K562 (cell line): Measurements from ENCODE around the gene ANKRD13B. TPM values are rescaled to one million over a fixed set of nuclear protein-coding genes. Genes with fewer than 3 reads are reported as not detected.

Experiments used
- KLF16 ChIP-seq: IDR thresholded peaks from 2 replicates; pipeline ENCODE4 v1.6.1; 2016; ENCODE audit warnings: antibody characterized with exemption
- OTX1 ChIP-seq: fragments of 450-650 bp; formaldehyde crosslinking; IDR thresholded peaks from 2 replicates; pipeline ENCODE4 v1.4.0; 2022; ENCODE audit warnings: mild to moderate bottlenecking
- RHOXF2B ChIP-seq: fragments of 250-450 bp; sonication (Bioruptor Pico); conservative IDR thresholded peaks from 2 replicates; pipeline ENCODE4 v1.5.1; 2021
- ZNF347 ChIP-seq: fragments of 450-650 bp; formaldehyde crosslinking; IDR thresholded peaks from 2 replicates; pipeline ENCODE4 v1.4.0; 2020; ENCODE audit warnings: low read depth, mild to moderate bottlenecking, moderate library complexity
- polyA plus RNA-seq, 8 experiments: library from polyadenylated mRNA; depleted of rRNA in 4 of 8; stranded (reverse) in 5 of 8; unstranded in 3 of 8; fragments of >200 nt; fragmentation: Nextera tagmentation in 2 of 8; fragmentation: Illumina TruSeq in 1 of 8; extraction: Ambion mirVana in 2 of 8; extraction: Trizol in 1 of 8; gene quantifications; 2 replicates each; pipeline versions ENCODE4 v1.2.1 to v1.2.3, GENCODE V29; 2011 to 2014; ENCODE audit warnings: inconsistent platforms in 1 of 8, missing spikeins in 1 of 8
- total RNA-seq, 7 experiments: library from RNA; depleted of rRNA in 6 of 7; stranded (reverse); fragments of >200 nt in 6 of 7; fragmentation: Illumina TruSeq in 2 of 7; extraction: Trizol in 2 of 7; gene quantifications; 2 replicates each; pipeline versions ENCODE4 v1.2.1 to v1.2.3, GENCODE V29; 2011 to 2021; ENCODE audit warnings: low replicate concordance in 1 of 7
- TF ChIP-seq, protein P1 (sequence below), 2 experiments: fragments of 450-650 bp; formaldehyde crosslinking in 1 of 2; IDR thresholded peaks; 2 replicates each; pipeline versions ENCODE4 v1.4.0 to v1.6.1; 2014 to 2020; ENCODE audit warnings: mild to moderate bottlenecking in 2 of 2, borderline replicate concordance in 1 of 2, low read depth in 1 of 2
- TF ChIP-seq, protein P2 (sequence below), 2 experiments: fragments of 450-650 bp; IDR thresholded peaks; 2 replicates each; pipeline ENCODE4 v1.6.1; 2016
- TF ChIP-seq, protein P3 (sequence below): sonication (generic); formaldehyde crosslinking; IDR thresholded peaks from 2 replicates; pipeline ENCODE4 v1.8.0; 2023; ENCODE audit warnings: missing genetic modification reagents, mild to moderate bottlenecking, borderline replicate concordance
- TF ChIP-seq, protein P4 (sequence below): IDR thresholded peaks from 2 replicates; pipeline ENCODE4 v1.6.1; 2011; ENCODE audit warnings: borderline replicate concordance, low read depth, mild to moderate bottlenecking, moderate library complexity, low read length; ENCODE audit not compliant: insufficient read depth, poor library complexity, severe bottlenecking

The ANKRD13B gene
- total and polyA plus RNA-seq, 9 of the 15 experiments (the other 6 are each of a cell fraction or from before 2014, with no cell fraction given) = 0.15 to 28.1 (median 4.6) TPM

DNA sequence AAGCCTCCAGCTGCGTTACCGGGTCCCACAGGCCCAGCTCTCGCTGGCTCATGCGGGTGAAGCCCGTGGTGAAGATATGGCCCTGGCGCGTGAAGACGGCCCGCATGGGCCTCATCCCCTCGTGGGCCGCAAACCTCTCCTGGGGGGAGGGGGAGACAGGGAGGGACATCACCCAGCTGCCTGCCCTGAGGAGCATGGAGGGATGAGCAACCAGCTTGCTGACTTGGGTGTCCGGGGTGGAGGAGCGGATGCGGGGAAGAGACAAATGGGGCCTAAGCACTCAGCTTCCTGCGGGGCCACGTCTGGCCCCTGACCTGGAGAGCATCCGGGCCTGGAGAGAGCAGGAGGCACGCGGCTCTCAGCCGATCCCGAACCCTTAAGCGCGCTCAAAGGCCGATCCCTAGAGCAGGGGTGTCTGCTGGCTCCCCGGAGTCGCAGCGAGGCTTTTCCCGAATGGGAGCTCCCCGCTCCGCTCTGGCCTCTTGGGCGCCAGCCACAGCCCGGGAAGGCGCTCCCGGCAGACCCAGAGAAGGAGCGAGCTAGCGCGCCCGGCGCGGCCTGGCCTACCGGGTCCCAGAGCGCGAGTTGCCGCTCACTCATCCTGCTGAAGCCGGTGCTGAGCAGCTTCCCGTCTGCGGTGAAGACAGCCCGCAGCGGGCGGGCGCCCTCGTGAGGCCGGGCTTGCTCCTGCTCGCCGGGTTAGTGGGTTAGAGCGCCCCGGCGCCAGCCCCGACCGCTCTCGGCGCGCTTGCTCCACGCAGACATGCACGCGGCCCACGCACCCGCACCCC, 24.7 kb downstream of the ANKRD13B start (continued):
- TF ChIP-seq, protein P1, sequence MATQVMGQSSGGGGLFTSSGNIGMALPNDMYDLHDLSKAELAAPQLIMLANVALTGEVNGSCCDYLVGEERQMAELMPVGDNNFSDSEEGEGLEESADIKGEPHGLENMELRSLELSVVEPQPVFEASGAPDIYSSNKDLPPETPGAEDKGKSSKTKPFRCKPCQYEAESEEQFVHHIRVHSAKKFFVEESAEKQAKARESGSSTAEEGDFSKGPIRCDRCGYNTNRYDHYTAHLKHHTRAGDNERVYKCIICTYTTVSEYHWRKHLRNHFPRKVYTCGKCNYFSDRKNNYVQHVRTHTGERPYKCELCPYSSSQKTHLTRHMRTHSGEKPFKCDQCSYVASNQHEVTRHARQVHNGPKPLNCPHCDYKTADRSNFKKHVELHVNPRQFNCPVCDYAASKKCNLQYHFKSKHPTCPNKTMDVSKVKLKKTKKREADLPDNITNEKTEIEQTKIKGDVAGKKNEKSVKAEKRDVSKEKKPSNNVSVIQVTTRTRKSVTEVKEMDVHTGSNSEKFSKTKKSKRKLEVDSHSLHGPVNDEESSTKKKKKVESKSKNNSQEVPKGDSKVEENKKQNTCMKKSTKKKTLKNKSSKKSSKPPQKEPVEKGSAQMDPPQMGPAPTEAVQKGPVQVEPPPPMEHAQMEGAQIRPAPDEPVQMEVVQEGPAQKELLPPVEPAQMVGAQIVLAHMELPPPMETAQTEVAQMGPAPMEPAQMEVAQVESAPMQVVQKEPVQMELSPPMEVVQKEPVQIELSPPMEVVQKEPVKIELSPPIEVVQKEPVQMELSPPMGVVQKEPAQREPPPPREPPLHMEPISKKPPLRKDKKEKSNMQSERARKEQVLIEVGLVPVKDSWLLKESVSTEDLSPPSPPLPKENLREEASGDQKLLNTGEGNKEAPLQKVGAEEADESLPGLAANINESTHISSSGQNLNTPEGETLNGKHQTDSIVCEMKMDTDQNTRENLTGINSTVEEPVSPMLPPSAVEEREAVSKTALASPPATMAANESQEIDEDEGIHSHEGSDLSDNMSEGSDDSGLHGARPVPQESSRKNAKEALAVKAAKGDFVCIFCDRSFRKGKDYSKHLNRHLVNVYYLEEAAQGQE (IDR thresholded peaks at IDR 0.05; ENCODE audit: borderline replicate concordance) = peak; percentile 99
- TF ChIP-seq, protein P1 (CRISPR knock-in tag; IDR thresholded peaks at IDR 0.05; ENCODE audit: low read depth) = no peak
- TF ChIP-seq ZNF347 (CRISPR knock-in tag) (no peak), KLF16 (peak; percentile 95), RHOXF2B (CRISPR knock-in tag) (no peak), OTX1 (CRISPR knock-in tag) (no peak)
- TF ChIP-seq, protein P2, sequence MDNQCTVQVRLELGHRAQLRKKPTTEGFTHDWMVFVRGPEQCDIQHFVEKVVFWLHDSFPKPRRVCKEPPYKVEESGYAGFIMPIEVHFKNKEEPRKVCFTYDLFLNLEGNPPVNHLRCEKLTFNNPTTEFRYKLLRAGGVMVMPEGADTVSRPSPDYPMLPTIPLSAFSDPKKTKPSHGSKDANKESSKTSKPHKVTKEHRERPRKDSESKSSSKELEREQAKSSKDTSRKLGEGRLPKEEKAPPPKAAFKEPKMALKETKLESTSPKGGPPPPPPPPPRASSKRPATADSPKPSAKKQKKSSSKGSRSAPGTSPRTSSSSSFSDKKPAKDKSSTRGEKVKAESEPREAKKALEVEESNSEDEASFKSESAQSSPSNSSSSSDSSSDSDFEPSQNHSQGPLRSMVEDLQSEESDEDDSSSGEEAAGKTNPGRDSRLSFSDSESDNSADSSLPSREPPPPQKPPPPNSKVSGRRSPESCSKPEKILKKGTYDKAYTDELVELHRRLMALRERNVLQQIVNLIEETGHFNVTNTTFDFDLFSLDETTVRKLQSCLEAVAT (IDR thresholded peaks at IDR 0.05) = peak in 1 of 2 experiments; percentile 33; a peak in 1 of 4 replicates
- TF ChIP-seq, protein P3, sequence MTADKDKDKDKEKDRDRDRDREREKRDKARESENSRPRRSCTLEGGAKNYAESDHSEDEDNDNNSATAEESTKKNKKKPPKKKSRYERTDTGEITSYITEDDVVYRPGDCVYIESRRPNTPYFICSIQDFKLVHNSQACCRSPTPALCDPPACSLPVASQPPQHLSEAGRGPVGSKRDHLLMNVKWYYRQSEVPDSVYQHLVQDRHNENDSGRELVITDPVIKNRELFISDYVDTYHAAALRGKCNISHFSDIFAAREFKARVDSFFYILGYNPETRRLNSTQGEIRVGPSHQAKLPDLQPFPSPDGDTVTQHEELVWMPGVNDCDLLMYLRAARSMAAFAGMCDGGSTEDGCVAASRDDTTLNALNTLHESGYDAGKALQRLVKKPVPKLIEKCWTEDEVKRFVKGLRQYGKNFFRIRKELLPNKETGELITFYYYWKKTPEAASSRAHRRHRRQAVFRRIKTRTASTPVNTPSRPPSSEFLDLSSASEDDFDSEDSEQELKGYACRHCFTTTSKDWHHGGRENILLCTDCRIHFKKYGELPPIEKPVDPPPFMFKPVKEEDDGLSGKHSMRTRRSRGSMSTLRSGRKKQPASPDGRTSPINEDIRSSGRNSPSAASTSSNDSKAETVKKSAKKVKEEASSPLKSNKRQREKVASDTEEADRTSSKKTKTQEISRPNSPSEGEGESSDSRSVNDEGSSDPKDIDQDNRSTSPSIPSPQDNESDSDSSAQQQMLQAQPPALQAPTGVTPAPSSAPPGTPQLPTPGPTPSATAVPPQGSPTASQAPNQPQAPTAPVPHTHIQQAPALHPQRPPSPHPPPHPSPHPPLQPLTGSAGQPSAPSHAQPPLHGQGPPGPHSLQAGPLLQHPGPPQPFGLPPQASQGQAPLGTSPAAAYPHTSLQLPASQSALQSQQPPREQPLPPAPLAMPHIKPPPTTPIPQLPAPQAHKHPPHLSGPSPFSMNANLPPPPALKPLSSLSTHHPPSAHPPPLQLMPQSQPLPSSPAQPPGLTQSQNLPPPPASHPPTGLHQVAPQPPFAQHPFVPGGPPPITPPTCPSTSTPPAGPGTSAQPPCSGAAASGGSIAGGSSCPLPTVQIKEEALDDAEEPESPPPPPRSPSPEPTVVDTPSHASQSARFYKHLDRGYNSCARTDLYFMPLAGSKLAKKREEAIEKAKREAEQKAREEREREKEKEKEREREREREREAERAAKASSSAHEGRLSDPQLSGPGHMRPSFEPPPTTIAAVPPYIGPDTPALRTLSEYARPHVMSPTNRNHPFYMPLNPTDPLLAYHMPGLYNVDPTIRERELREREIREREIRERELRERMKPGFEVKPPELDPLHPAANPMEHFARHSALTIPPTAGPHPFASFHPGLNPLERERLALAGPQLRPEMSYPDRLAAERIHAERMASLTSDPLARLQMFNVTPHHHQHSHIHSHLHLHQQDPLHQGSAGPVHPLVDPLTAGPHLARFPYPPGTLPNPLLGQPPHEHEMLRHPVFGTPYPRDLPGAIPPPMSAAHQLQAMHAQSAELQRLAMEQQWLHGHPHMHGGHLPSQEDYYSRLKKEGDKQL (CRISPR knock-in tag) = no peak
- TF ChIP-seq, protein P4, sequence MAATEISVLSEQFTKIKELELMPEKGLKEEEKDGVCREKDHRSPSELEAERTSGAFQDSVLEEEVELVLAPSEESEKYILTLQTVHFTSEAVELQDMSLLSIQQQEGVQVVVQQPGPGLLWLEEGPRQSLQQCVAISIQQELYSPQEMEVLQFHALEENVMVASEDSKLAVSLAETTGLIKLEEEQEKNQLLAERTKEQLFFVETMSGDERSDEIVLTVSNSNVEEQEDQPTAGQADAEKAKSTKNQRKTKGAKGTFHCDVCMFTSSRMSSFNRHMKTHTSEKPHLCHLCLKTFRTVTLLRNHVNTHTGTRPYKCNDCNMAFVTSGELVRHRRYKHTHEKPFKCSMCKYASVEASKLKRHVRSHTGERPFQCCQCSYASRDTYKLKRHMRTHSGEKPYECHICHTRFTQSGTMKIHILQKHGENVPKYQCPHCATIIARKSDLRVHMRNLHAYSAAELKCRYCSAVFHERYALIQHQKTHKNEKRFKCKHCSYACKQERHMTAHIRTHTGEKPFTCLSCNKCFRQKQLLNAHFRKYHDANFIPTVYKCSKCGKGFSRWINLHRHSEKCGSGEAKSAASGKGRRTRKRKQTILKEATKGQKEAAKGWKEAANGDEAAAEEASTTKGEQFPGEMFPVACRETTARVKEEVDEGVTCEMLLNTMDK = peak; percentile 62
